ENCODE results near the gene CDY2A. TPM values are rescaled to one million over a fixed set of nuclear protein-coding genes. Genes with fewer than 3 reads are reported as not detected.
"Not testable (repeated sequence)": the region's sequence is repeated elsewhere in the genome, so short reads cannot be mapped to it uniquely, and the experiment has no call there.

Gene CDY2A, protein sequence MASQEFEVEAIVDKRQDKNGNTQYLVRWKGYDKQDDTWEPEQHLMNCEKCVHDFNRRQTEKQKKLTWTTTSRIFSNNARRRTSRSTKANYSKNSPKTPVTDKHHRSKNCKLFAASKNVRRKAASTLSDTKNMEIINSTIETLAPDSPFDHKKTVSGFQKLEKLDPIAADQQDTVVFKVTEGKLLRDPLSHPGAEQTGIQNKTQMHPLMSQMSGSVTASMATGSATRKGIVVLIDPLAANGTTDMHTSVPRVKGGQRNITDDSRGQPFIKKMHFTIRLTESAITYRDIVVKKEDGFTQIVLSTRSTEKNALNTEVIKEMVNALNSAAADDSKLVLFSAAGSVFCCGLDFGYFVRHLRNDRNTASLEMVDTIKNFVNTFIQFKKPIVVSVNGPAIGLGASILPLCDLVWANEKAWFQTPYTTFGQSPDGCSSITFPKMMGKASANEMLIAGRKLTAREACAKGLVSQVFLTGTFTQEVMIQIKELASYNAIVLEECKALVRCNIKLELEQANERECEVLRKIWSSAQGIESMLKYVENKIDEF
- not detected in 2 replicates for total RNA-seq (ENCODE audit: low replicate concordance)
- long read RNA-seq = 0 reads

DNA sequence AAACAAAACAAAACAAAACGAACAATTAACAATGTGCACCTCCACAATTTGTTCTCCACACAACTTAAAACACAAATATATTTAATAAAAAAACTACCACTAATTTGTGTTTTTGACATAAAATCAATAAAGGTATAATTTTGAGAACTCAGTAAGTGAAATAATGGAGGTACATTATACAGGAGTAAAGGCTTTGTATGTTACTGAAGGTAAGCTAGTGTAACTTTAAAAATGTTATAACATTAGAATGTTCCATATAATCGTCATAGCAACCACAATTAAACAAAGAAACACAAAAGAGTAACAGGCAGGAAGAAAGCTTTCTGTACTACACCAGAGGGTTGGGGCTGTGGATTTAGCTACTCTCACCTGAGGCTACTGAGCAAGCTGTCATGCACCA, at the start of gene CDY2A:
Gene CDY2A, plus strand, starts transcription at position 301 of the 400 bp plus-strand sequence. CDS start 328 bp downstream, outside the sequence.
- H3K27me3 Mint-ChIP-seq; H3K36me3 Mint-ChIP-seq; H3K4me1 Mint-ChIP-seq (ENCODE audit: unreplicated experiment): not testable (repeated sequence)

DNA sequence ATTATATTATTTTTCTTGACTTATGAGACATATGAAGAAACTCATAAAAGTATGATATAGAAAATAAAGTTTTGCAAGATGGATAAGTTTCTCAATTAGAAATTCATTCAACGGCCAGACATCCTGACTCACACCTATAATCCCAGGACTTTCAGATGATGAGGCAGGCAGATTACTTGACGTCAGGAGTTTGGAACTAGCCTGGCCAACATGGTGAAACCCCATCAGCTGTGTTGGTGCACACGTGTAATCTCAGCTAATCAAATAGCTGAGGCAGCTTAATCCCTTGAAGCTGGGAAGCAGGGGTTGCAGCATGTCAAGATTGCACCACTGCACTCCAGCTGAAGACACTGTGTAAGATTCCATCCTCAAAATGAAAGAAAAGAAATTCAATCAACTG, 28.0 kb upstream of the CDY2A start:
- not testable (repeated sequence) for H3K27ac Mint-ChIP-seq; H3K4me1 Mint-ChIP-seq (ENCODE audit: unreplicated experiment); H3K9me3 Mint-ChIP-seq; DNase-seq (ENCODE audit: extremely low spot score, unreplicated experiment); H3K27me3 Mint-ChIP-seq; H3K36me3 Mint-ChIP-seq; H3K4me3 Mint-ChIP-seq

More for the DNA sequence above, at the start of gene CDY2A:
- H3K27ac Mint-ChIP-seq; DNase-seq (ENCODE audit: extremely low spot score, unreplicated experiment); H3K9me3 Mint-ChIP-seq; H3K4me3 Mint-ChIP-seq: not testable (repeated sequence)

DNA sequence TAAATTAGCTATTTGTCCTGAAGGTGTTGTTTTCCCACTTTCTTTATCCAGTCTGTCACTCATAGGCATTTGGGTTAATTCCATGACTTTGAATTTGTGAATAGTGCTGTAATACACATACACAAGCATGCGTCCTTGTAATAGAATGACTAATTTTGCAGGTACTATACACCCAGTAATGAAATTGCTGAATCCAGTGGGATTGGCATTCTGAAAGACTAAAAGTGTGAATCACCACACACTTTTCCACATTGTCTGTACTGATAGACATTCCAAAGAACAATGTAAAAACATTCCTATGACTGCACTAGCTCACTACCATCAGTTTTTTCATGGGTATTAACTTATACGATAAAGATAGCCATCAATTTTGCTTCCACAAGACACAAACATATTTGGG, 27.3 kb upstream of the CDY2A start:
- not testable (repeated sequence) for H3K9me3 Mint-ChIP-seq; H3K27ac Mint-ChIP-seq; H3K4me3 Mint-ChIP-seq; H3K27me3 Mint-ChIP-seq; H3K36me3 Mint-ChIP-seq; H3K4me1 Mint-ChIP-seq (ENCODE audit: unreplicated experiment); DNase-seq (ENCODE audit: extremely low spot score, unreplicated experiment)

DNA sequence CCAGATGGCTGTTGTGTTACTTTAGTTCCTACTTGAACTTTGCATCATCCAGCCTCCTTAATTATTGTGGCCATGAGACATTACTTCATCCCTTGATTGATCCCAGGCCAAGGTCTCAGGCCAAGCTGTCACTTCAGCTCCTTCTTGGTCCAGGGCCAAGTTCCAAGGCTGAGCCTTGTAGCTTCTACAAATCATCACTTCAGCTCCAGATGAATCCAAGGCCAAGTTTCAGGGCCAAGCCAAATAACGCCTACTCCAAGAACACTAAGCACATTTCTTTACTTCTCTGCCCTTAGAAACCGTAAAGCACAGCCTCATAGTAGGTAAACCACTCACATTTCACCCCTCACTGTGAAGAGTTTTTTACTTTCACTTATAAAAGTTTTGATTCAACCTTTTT, 1.7 kb upstream of the CDY2A start:
- not testable (repeated sequence) for H3K4me1 Mint-ChIP-seq (ENCODE audit: unreplicated experiment); DNase-seq (ENCODE audit: extremely low spot score, unreplicated experiment); H3K9me3 Mint-ChIP-seq; H3K27ac Mint-ChIP-seq; H3K4me3 Mint-ChIP-seq; H3K36me3 Mint-ChIP-seq; H3K27me3 Mint-ChIP-seq

DNA sequence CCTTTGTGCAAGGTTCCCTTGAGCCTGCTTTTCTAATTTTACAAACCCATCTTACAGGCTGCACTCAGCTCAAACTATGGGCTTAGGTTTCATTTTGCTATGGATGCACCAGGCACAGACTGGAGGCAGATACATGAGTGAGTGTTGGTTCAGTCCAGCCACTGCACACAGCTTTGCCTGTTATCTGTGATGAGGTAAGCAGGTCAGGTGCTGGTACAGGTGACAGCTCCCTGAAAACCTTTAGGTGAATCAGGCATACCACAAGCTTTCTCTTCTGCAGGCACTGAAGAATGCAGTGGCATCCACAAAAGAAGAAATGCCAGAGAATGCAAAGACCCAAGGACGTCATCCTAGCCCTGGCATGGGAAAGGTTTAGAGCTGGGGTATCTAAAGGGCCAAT, 3.3 kb downstream of the CDY2A start:
- not testable (repeated sequence) for H3K4me3 Mint-ChIP-seq; H3K36me3 Mint-ChIP-seq; H3K9me3 Mint-ChIP-seq; H3K27me3 Mint-ChIP-seq; DNase-seq (ENCODE audit: extremely low spot score, unreplicated experiment); H3K4me1 Mint-ChIP-seq (ENCODE audit: unreplicated experiment); H3K27ac Mint-ChIP-seq

DNA sequence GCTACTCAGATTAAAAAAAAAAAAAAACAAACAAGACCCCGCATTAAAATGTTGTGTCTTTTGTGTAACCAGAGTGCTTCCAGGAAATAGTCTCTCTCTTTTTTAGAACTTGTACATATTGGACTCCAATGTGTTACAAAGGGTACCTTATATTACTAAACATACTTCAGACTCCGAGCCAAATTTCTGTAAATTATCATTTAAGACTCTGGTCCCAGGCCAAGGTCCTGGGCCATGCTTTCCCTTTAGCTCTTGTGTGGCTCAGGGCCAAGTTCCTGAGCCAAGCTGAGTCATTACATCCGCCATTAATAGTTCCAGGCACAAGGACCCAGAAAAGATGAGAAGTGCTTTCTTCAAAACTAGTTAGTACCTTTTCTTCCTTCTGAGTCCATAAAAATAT, 4.6 kb downstream of the CDY2A start:
- H3K9me3 Mint-ChIP-seq; H3K27ac Mint-ChIP-seq; H3K4me3 Mint-ChIP-seq; H3K27me3 Mint-ChIP-seq; H3K36me3 Mint-ChIP-seq; DNase-seq (ENCODE audit: extremely low spot score, unreplicated experiment); H3K4me1 Mint-ChIP-seq (ENCODE audit: unreplicated experiment): not testable (repeated sequence)

DNA sequence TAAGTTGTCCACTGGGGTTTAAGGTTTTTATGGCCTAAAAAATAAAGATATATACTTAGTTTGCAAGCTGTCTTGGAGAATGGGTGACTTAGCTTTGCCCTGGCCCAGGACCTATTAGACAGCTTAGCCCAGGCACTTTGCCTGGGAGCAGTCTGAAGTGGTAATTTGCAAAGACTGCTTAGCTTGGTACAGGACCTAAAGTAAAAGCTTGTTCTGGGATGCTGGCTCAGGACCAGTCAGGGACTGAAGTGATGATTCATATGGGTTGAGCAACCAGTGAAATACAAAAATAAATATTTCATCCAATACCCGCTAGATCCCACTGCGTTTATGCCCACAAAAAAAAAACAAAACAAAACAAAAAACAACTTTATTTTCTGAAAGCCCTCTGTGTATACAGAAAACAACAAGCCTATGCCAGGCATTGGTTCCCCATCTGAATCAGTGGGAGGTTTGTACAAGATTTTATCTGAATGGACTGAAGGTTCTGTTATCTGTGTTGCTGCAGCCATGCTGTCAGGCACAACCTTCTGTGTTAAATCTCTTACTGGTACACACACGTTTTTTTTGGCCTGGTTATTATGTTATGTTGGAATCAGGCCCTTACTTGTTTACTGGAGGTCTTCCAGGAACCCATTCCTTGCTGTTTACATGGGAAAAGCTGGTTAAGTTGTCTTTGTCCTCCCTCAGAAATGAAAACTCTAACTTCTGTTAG, 8.7 kb downstream of the CDY2A start:
- H3K4me1 Mint-ChIP-seq (ENCODE audit: unreplicated experiment); H3K9me3 Mint-ChIP-seq; H3K4me3 Mint-ChIP-seq; H3K36me3 Mint-ChIP-seq; H3K27ac Mint-ChIP-seq; H3K27me3 Mint-ChIP-seq; DNase-seq (ENCODE audit: extremely low spot score, unreplicated experiment): not testable (repeated sequence)

DNA sequence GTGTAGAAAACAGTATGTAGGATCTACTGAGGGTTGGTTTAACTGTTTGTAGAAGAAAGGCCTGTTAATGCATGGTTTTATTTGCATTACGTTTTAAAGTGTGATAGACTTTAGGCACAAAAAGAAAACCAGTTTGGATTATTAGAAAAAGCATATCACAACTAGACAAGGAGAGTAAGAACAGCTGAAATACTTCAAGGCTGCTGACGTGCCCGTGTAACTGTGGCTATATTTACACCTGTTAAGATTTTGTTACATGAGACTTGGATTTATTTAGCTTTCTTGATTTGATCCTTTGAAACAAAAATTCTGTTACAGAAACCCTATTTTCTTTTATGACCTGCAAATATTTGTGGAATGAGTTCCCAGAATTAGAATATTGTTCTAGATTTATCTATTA, 9.3 kb downstream of the CDY2A start:
- not testable (repeated sequence) for H3K4me3 Mint-ChIP-seq; H3K27ac Mint-ChIP-seq; H3K9me3 Mint-ChIP-seq; H3K36me3 Mint-ChIP-seq; DNase-seq (ENCODE audit: extremely low spot score, unreplicated experiment); H3K4me1 Mint-ChIP-seq (ENCODE audit: unreplicated experiment); H3K27me3 Mint-ChIP-seq

DNA sequence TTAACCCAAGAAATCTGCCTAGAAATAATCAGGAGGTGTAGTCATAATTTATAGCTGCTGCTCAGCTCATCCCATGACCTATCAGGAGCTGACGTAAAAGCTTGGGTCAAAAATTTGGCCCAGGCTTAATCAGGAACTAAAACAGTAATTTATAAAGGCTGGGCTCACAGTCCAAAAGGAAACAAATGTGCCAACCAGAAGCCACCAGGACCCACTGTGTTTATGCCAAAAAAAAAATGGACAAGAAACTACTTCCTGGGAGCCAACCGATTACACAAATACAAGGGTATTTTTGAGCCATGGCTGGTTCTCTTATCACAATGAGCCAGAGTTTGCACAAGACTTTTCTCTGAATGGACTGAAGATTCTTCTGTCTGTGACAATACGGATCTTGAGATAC, 19.4 kb downstream of the CDY2A start:
- DNase-seq (ENCODE audit: extremely low spot score, unreplicated experiment); H3K36me3 Mint-ChIP-seq; H3K27me3 Mint-ChIP-seq; H3K4me3 Mint-ChIP-seq; H3K27ac Mint-ChIP-seq; H3K9me3 Mint-ChIP-seq; H3K4me1 Mint-ChIP-seq (ENCODE audit: unreplicated experiment): not testable (repeated sequence)

DNA sequence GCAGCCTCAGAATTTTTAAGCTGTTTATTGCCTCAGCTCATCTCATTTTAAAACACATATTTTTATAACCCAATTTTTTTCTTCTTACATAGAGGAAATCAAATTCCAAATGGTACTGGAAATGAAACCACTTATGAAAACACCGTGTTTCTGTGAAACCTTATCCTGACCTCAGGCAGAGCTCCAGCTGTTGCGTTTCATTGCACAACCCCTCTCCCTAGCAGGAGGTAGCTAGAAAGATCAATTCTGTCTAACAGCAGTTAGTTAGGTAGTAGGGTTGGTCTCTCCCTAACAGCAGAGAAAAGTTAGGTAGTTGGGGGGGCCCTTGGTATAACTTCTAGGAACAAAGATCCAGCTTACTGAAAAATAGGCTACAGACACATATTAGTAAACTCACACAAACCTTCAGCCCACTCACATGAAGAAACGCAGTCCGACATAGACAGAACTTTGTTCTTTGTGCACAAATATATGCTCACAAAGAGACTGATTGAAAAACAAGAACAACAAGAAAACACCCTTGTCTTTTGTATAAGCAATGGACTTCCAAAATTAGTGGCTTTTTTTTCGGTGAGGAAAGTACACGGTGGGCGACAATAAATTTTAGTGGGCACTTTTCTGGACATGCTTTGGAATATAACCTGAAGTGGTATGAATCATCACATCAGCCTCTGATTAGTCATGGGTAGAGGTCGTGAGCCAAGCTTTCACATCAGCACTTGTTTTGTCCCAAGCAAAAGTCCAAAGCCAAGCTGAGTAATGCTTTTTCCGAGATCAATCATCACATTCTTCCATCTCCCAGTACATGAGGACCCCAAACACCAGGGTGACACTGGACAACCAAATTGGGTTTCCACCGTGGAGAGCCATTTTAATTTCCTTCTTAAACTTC, 22.8 kb downstream of the CDY2A start:
- not testable (repeated sequence) for H3K4me3 Mint-ChIP-seq; H3K9me3 Mint-ChIP-seq; H3K27me3 Mint-ChIP-seq; H3K4me1 Mint-ChIP-seq (ENCODE audit: unreplicated experiment); H3K27ac Mint-ChIP-seq; DNase-seq (ENCODE audit: extremely low spot score, unreplicated experiment); H3K36me3 Mint-ChIP-seq

DNA sequence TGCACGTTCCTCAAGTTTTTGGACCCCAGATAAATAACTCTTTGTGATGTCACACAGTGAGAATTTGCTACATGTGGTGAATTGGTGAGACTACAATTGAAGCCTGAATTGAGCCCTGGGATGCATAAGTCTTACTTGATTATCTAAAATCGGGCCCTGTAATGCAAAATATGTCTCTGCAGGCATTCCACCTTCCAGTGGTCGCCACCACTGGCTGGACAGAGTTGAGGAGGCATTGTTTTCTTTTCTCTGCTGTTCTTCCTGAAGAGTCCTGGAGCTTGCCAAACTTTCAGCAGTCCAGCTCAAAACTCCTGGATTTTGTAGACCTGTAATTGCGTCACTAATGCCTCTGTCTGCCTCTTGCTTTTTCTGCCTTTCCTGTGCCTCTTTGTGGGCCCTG, 23.5 kb downstream of the CDY2A start:
- not testable (repeated sequence) for H3K27ac Mint-ChIP-seq; H3K4me3 Mint-ChIP-seq; H3K9me3 Mint-ChIP-seq; H3K27me3 Mint-ChIP-seq; H3K4me1 Mint-ChIP-seq (ENCODE audit: unreplicated experiment); H3K36me3 Mint-ChIP-seq; DNase-seq (ENCODE audit: extremely low spot score, unreplicated experiment)

DNA sequence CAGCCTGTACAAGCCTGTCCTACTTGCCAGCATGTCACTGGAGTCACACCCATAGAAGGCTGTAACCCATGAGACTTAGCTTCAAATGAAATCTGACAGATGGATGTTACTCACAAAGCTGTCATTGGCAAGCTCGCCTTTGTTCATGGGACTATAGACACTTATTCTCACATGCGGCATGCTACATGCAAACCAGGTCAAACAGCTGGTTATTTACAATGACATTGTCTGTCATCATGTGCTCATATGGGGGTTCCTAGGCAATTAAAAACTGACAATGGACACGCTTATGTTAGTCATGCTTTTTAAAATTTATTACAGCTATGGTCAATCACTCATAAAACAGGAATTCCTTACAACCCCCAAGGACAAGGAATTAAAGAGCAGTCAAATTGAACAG, 30.9 kb downstream of the CDY2A start:
- H3K27ac Mint-ChIP-seq; H3K36me3 Mint-ChIP-seq; H3K27me3 Mint-ChIP-seq; H3K4me1 Mint-ChIP-seq (ENCODE audit: unreplicated experiment); H3K4me3 Mint-ChIP-seq; DNase-seq (ENCODE audit: extremely low spot score, unreplicated experiment); H3K9me3 Mint-ChIP-seq: not testable (repeated sequence)

DNA sequence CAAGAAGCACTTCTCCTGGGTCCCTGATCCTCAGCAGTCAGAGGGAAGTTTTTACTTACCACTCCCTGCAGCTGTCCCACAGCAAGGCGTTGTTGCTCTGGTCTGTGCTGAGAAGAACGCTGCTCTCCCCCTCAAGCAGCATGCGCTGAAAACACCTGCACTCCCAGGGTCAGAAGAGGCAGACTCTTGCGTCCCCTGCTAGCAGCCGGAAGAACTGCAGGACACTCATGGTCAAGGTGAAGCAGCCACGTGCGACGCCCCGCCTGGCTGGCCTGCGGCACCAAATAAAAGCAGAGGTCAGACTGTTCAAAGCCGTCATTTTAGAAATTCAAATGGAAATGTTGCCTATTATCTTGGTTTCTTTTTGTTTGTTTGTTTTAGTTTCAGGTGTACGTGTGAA, 47.9 kb downstream of the CDY2A start:
- DNase-seq (ENCODE audit: extremely low spot score, unreplicated experiment); H3K36me3 Mint-ChIP-seq; H3K9me3 Mint-ChIP-seq; H3K27me3 Mint-ChIP-seq; H3K4me1 Mint-ChIP-seq (ENCODE audit: unreplicated experiment); H3K4me3 Mint-ChIP-seq; H3K27ac Mint-ChIP-seq: not testable (repeated sequence)
